Hepatocyte (in vitro differentiated cells): Measurements from ENCODE around the gene ERMARD. TPM values are rescaled to one million over a fixed set of nuclear protein-coding genes. Genes with fewer than 3 reads are reported as not detected.

Source experiments
- DNase-seq: peaks from one replicate; pipeline ENCODE4 v3.0.0-alpha.2; 2016; ENCODE audit warnings: low spot score
- H2AFZ ChIP-seq: fragments of 200-600 bp; sonication (generic); 2 replicates; pipeline ENCODE4 v1.6.0; 2016; ENCODE audit warnings: antibody characterized with exemption, mild to moderate bottlenecking
- H3K27ac ChIP-seq: fragments of 200-600 bp; sonication (generic); 2 replicates; pipeline ENCODE4 v1.5.1; 2016; ENCODE audit warnings: mild to moderate bottlenecking
- H3K27me3 ChIP-seq: fragments of 200-600 bp; sonication (generic); 2 replicates; pipeline ENCODE4 v1.6.1; 2016
- H3K36me3 ChIP-seq: fragments of 200-600 bp; sonication (generic); replicated peaks from 2 replicates; pipeline ENCODE4 v1.5.1; 2016; ENCODE audit warnings: low read depth; ENCODE audit not compliant: insufficient read depth
- H3K4me1 ChIP-seq: fragments of 200-600 bp; sonication (generic); 2 replicates; pipeline ENCODE4 v1.5.1; 2016; ENCODE audit warnings: mild to moderate bottlenecking, moderate library complexity; ENCODE audit not compliant: insufficient read depth
- H3K4me2 ChIP-seq: fragments of 200-600 bp; sonication (generic); 2 replicates; pipeline ENCODE4 v1.6.0; 2016
- H3K4me3 ChIP-seq: fragments of 200-600 bp; sonication (generic); 2 replicates; pipeline ENCODE4 v1.5.1; 2016; ENCODE audit warnings: mild to moderate bottlenecking
- H3K79me2 ChIP-seq: fragments of 200-600 bp; sonication (generic); 2 replicates; pipeline ENCODE4 v1.6.0; 2017; ENCODE audit warnings: mild to moderate bottlenecking
- H3K9me2 ChIP-seq: fragments of 200-600 bp; sonication (generic); replicated peaks from 2 replicates; pipeline ENCODE4 v1.6.0; 2017; ENCODE audit warnings: mild to moderate bottlenecking; ENCODE audit not compliant: insufficient read depth
- H3K9me3 ChIP-seq: fragments of 200-600 bp; sonication (generic); 2 replicates; pipeline ENCODE4 v1.5.1; 2016; ENCODE audit warnings: low read depth, mild to moderate bottlenecking
- H4K20me1 ChIP-seq: fragments of 200-600 bp; sonication (generic); 2 replicates; pipeline ENCODE4 v1.6.0; 2016; ENCODE audit warnings: mild to moderate bottlenecking; ENCODE audit not compliant: insufficient read depth, poor library complexity, severe bottlenecking
- EZH2 ChIP-seq: fragments of 200-600 bp; sonication (generic); IDR thresholded peaks from 2 replicates; pipeline ENCODE4 v1.6.1; 2016; ENCODE audit warnings: antibody characterized with exemption, mild to moderate bottlenecking, borderline replicate concordance
- EZH2phosphoT487 ChIP-seq: fragments of 200-600 bp; sonication (generic); IDR thresholded peaks from one replicate; pipeline ENCODE4 v1.6.1; 2018; ENCODE audit warnings: antibody characterized with exemption, mild to moderate bottlenecking, low read depth, moderate library complexity; ENCODE audit not compliant: unreplicated experiment, severe bottlenecking
- WGBS: methylation state at CpG from one replicate; pipeline ENCODE4 v1.1.6; 2016; ENCODE audit warnings: low lambda C conversion rate; ENCODE audit errors: missing lambda C conversion rate; 5-methylcytosine and 5-hydroxymethylcytosine counted together
- polyA plus RNA-seq: library from polyadenylated mRNA; unstranded; fragments of >200 nt; fragmentation: Nextera tagmentation; extraction: Ambion mirVana; gene quantifications from 2 replicates; pipeline ENCODE4 v1.2.1, GENCODE V29; 2016
- total RNA-seq: library from RNA; depleted of rRNA; stranded (reverse); fragments of >200 nt; gene quantifications from 2 replicates; pipeline ENCODE4 v1.2.3, GENCODE V29; 2014
- TF ChIP-seq, protein P1 (sequence below): fragments of 200-600 bp; sonication (generic); IDR thresholded peaks from 2 replicates; pipeline ENCODE4 v1.5.1; 2016; ENCODE audit warnings: antibody characterized with exemption, mild to moderate bottlenecking; ENCODE audit not compliant: poor library complexity

Gene ERMARD
- total and polyA plus RNA-seq, 2 experiments from 2014 or later, result 22.7 to 27.4 TPM

DNA sequence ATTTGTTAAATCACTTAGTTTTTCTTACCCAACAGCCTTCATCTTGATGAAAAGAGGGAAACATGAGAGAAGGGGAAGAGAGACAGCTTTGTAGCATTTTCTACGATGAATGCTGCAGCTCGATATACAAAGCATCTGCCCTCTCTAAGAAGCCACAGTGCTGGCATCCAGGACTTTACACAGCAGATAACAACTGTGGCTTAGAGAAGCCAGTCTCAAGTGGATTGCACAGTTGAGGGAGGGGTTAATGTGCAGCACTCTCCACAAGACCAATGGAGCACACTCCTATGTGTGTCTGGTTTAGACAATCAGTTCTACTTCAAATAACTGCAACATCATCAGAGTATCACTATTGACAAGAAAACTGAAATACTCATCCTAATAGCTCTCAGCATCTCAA, 43.6 kb upstream of the ERMARD start:
- H3K27ac ChIP-seq, result no peak overlapping the region
- H3K27me3 ChIP-seq, result no peaks in the 10 kb centered on the region
- no peaks in the 10 kb centered on the region for H3K9me2 ChIP-seq
- H3K4me2 ChIP-seq, result no peak overlapping the region
- peaks cover 43% of the 10 kb centered on the region for H3K79me2 ChIP-seq
- H4K20me1 ChIP-seq, result peaks cover 11% of the 10 kb centered on the region
- TF ChIP-seq, protein P1, sequence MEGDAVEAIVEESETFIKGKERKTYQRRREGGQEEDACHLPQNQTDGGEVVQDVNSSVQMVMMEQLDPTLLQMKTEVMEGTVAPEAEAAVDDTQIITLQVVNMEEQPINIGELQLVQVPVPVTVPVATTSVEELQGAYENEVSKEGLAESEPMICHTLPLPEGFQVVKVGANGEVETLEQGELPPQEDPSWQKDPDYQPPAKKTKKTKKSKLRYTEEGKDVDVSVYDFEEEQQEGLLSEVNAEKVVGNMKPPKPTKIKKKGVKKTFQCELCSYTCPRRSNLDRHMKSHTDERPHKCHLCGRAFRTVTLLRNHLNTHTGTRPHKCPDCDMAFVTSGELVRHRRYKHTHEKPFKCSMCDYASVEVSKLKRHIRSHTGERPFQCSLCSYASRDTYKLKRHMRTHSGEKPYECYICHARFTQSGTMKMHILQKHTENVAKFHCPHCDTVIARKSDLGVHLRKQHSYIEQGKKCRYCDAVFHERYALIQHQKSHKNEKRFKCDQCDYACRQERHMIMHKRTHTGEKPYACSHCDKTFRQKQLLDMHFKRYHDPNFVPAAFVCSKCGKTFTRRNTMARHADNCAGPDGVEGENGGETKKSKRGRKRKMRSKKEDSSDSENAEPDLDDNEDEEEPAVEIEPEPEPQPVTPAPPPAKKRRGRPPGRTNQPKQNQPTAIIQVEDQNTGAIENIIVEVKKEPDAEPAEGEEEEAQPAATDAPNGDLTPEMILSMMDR, result no peak
- TF ChIP-seq EZH2phosphoT487 (no peak), EZH2 (no peak)
- no peak overlapping the region for H3K4me3 ChIP-seq
- no peaks in the 10 kb centered on the region for H3K9me3 ChIP-seq
- peaks cover 19% of the 10 kb centered on the region for H3K4me1 ChIP-seq
- WGBS, result 90% methylated on average over 2 of the region's 2 CpGs
- DNase-seq, result no peak
- no peaks in the 10 kb centered on the region for H3K36me3 ChIP-seq
- H2AFZ ChIP-seq, result no peak overlapping the region

DNA sequence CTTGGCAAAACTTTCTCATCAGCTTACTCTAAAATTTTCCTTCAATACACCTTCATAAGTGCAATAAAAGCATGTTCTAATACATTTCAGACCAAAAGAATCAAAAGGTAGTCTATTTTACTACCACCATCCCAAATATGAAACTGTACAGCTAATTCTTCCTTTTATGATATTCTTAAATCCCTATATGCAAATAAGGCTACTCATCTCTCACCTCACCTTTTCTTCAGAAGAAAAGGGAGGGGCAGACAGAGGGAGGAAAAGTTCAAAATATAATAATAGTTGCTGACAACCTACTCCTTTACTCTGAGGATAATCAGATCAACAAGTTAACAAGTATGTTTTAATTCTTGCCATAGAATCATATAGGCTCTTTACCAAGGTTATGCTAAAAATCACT, 42.1 kb upstream of the ERMARD start:
- Histone ChIP-seq H3K36me3 (no peaks in the 10 kb centered on the region), H3K27me3 (no peaks in the 10 kb centered on the region), H3K4me3 (no peak overlapping the region), H4K20me1 (peaks cover 5% of the 10 kb centered on the region), H3K9me3 (no peaks in the 10 kb centered on the region), H3K9me2 (no peaks in the 10 kb centered on the region), H2AFZ (no peak overlapping the region), H3K4me2 (no peak overlapping the region), H3K27ac (no peak overlapping the region), H3K79me2 (peaks cover 32% of the 10 kb centered on the region), H3K4me1 (peaks cover 5% of the 10 kb centered on the region)
- DNase-seq, result no peak
- no peak for TF ChIP-seq EZH2
- TF ChIP-seq EZH2phosphoT487, result no peak
- TF ChIP-seq, protein P1, result no peak

DNA sequence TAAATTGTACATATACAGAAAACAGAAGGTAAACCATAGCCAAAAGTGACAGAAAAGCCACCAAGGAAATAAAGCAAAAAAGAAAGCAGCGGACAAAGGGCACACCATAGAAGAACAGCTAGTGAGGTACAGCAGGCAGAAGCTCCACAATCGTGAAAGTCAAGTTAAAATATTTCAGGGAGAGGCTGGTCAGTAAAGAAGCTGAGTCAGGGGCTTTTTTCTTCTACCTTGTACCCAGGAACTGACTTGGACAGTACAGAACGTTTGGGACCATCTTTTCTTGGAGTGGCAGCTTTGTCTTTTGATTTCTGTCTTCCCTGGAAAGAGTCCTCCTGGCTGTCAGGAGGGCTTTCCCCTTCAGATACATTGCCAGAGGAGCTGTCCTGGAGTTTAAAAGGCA, 41.4 kb upstream of the ERMARD start:
- Histone ChIP-seq H3K4me3 (no peak overlapping the region), H3K27ac (no peak overlapping the region), H3K4me1 (no peaks in the 10 kb centered on the region), H3K9me2 (no peaks in the 10 kb centered on the region), H4K20me1 (peaks cover 5% of the 10 kb centered on the region), H3K4me2 (no peak overlapping the region), H3K9me3 (no peaks in the 10 kb centered on the region), H3K36me3 (no peaks in the 10 kb centered on the region), H3K79me2 (peaks cover 25% of the 10 kb centered on the region), H3K27me3 (no peaks in the 10 kb centered on the region), H2AFZ (no peak overlapping the region)
- WGBS, result 86% methylated on average over 3 of the region's 3 CpGs
- no peak for DNase-seq
- TF ChIP-seq, protein P1, result no peak
- TF ChIP-seq EZH2, result no peak
- no peak for TF ChIP-seq EZH2phosphoT487

DNA sequence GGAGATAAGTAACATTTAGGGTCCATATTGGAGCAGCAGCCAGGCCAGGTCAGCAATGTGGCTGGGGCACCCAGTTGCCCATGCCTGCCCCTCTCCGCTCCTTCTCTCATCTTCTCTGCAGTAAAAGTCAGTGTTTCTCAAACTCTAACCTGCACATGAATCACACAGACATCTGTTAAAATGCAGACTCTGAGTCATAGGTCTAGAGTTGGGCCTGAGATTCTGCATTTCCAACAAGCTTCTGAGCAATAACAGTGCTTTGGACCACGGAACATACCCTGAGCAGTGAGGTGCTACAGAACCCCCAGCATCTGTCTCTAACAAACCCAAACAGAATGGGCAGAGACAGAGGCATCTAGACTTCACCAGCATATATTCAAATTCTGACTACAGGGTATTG, 37.2 kb upstream of the ERMARD start:
- H3K9me2 ChIP-seq, result no peaks in the 10 kb centered on the region
- H3K4me3 ChIP-seq, result no peak overlapping the region
- H4K20me1 ChIP-seq, result peaks cover 12% of the 10 kb centered on the region
- 93% methylated on average over 2 of the region's 2 CpGs for WGBS
- H3K4me2 ChIP-seq, result no peak overlapping the region
- no peaks in the 10 kb centered on the region for H3K27me3 ChIP-seq
- no peak overlapping the region for H2AFZ ChIP-seq
- H3K36me3 ChIP-seq, result no peaks in the 10 kb centered on the region
- no peaks in the 10 kb centered on the region for H3K9me3 ChIP-seq
- no peak for DNase-seq
- TF ChIP-seq, protein P1, result no peak
- TF ChIP-seq EZH2phosphoT487 (no peak), EZH2 (no peak)
- no peak overlapping the region for H3K27ac ChIP-seq
- no peaks in the 10 kb centered on the region for H3K4me1 ChIP-seq
- H3K79me2 ChIP-seq, result peaks cover 49% of the 10 kb centered on the region
